Glutamatergic neuron (in vitro differentiated cells): ENCODE measurements around the gene FRMD4A. TPM values are rescaled to one million over a fixed set of nuclear protein-coding genes. Genes with fewer than 3 reads are reported as not detected.

Source experiments
- DNase-seq: peaks from one replicate; pipeline ENCODE4 v3.0.0; 2022
- H3K27ac Mint-ChIP-seq: one replicate; pipeline ENCODE4 v1.8.0; 2020; ENCODE audit warnings: mild to moderate bottlenecking, mixed read lengths, inconsistent platforms; ENCODE audit not compliant: unreplicated experiment
- H3K27me3 Mint-ChIP-seq: one replicate; pipeline ENCODE4 v1.8.0; 2020; ENCODE audit warnings: mild to moderate bottlenecking, moderate library complexity, mixed read lengths, inconsistent platforms; ENCODE audit not compliant: unreplicated experiment
- H3K36me3 Mint-ChIP-seq: one replicate; pipeline ENCODE4 v1.8.0; 2020; ENCODE audit warnings: mild to moderate bottlenecking, mixed read lengths, inconsistent platforms; ENCODE audit not compliant: unreplicated experiment
- H3K4me1 Mint-ChIP-seq: one replicate; pipeline ENCODE4 v1.8.0; 2020; ENCODE audit warnings: mild to moderate bottlenecking, low read depth, mixed read lengths, inconsistent platforms; ENCODE audit not compliant: unreplicated experiment
- H3K4me3 Mint-ChIP-seq: one replicate; pipeline ENCODE4 v1.8.0; 2020; ENCODE audit warnings: mild to moderate bottlenecking, mixed read lengths, inconsistent platforms; ENCODE audit not compliant: unreplicated experiment
- H3K9me3 Mint-ChIP-seq: one replicate; pipeline ENCODE4 v1.8.0; 2020; ENCODE audit warnings: mild to moderate bottlenecking, moderate library complexity, mixed read lengths, inconsistent platforms; ENCODE audit not compliant: unreplicated experiment
- total RNA-seq: library from RNA; stranded (reverse); fragmentation: NEBNext Ultra II Directional; extraction: Animal tissue kit (Norgen Biotek cat#: 25700); gene quantifications from one replicate; pipeline ENCODE4 v1.2.1, GENCODE V29; 2021; ENCODE audit not compliant: unreplicated experiment
- TF ChIP-seq, protein P1 (sequence below): fragments of 200-600 bp; sonication (generic); IDR thresholded peaks from one replicate; pipeline ENCODE4 v1.5.0; 2021; ENCODE audit not compliant: partially characterized antibody, unreplicated experiment

FRMD4A gene
- total RNA-seq, 1 donor from 2014 or later = 70.6 TPM

DNA sequence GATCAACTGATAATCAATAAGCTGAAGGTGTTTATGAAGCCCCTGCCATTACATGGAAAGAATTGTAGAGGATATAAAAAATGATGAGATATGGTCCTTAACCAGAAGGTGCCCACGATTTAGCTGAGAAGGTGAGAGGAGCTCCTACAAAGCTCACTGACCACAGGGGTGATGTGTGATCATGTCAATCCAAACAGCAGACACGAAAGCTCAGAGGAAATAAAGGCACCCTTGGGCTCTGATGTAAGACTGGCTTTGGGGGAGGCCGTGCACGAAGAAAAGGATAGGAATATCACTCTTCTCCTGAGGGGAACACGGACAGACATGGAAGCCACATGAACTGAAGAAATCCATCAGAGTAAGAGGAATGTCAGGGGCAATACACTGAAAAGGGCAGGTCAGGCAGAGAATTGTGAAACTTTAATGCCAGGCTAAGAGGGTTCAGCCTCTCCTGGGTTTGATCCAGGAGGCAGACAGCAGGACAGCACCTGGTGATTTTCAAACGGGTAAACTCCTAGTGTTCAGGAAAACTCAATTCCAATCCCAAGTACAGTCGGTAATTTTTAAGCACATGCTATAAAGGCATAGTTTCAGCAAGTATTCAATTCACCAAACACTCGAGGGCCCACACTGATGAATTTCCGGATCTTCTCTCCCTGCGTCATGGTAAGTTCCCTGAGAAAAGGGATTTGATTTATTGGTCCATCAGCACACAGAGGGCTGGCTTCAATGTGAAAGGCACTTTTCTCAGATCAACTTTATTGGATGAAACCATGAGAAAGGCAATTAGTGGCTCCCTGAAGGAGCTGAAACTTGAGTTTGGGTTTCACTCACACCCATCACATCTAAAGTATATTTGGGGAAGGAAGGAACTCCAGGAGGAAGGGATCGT lies 580.2 kb downstream of the FRMD4A start:
- Mint-ChIP-seq H3K4me1 (peaks cover 13% of the 10 kb centered on the region), H3K27ac (no peak overlapping the region), H3K9me3 (no peaks in the 10 kb centered on the region), H3K36me3 (no peaks in the 10 kb centered on the region), H3K4me3 (no peak overlapping the region), H3K27me3 (peaks cover 7% of the 10 kb centered on the region)
- TF ChIP-seq, protein P1, sequence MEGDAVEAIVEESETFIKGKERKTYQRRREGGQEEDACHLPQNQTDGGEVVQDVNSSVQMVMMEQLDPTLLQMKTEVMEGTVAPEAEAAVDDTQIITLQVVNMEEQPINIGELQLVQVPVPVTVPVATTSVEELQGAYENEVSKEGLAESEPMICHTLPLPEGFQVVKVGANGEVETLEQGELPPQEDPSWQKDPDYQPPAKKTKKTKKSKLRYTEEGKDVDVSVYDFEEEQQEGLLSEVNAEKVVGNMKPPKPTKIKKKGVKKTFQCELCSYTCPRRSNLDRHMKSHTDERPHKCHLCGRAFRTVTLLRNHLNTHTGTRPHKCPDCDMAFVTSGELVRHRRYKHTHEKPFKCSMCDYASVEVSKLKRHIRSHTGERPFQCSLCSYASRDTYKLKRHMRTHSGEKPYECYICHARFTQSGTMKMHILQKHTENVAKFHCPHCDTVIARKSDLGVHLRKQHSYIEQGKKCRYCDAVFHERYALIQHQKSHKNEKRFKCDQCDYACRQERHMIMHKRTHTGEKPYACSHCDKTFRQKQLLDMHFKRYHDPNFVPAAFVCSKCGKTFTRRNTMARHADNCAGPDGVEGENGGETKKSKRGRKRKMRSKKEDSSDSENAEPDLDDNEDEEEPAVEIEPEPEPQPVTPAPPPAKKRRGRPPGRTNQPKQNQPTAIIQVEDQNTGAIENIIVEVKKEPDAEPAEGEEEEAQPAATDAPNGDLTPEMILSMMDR = no peak
- DNase-seq = no peak

DNA sequence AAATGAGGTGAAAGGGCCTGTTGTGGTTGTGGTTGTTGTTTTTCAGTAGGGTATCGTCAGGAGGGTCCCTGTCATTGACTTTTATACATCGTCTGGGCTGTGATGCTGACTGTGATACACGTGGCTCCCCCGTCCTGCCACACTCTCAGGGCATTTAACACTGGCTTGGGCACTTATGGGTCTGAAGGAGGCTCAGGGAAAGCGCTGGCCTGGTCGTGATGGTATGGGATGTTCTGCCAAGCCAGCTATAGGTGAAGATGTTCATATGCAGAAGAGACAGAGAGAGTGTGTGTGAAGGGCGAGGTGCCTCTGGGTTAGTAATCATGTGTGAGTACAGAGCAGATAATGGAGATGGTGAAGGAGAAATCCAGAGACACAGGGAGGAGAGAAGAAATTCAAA lies 585.5 kb downstream of the FRMD4A start:
- no peak overlapping the region for H3K4me3 Mint-ChIP-seq
- TF ChIP-seq, protein P1 = no peak
- DNase-seq = no peak
- no peaks in the 10 kb centered on the region for H3K36me3 Mint-ChIP-seq
- peaks cover 1% of the 10 kb centered on the region for H3K9me3 Mint-ChIP-seq
- H3K27ac Mint-ChIP-seq = peak overlapping the region; percentile 29
- H3K4me1 Mint-ChIP-seq = peaks cover 19% of the 10 kb centered on the region
- peaks cover 7% of the 10 kb centered on the region for H3K27me3 Mint-ChIP-seq

DNA sequence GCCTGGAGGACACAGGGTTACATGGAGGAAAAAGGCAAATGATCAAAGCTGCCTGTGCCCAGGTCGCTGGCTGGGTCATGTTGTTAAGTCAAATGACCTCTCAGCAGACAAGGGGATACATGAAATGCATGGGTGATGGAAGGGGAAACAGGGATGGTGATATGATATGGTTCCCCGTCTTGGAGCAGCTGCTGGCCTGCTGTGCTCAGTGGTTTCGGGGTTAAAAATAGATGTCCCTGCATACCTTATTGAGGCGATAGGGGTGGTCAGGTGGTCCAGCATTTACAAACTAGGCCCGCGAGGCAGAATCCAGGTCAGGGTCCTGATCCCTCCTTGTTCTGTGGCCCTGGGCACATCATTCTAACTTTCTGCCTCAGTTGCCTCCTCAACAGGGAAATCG lies 586.8 kb downstream of the FRMD4A start:
- Mint-ChIP-seq H3K27me3 (peaks cover 3% of the 10 kb centered on the region), H3K27ac (peak overlapping the region; percentile 62), H3K36me3 (no peaks in the 10 kb centered on the region), H3K4me3 (no peak overlapping the region), H3K9me3 (peaks cover 1% of the 10 kb centered on the region), H3K4me1 (peaks cover 19% of the 10 kb centered on the region)
- no peak for DNase-seq
- TF ChIP-seq, protein P1 = no peak

DNA sequence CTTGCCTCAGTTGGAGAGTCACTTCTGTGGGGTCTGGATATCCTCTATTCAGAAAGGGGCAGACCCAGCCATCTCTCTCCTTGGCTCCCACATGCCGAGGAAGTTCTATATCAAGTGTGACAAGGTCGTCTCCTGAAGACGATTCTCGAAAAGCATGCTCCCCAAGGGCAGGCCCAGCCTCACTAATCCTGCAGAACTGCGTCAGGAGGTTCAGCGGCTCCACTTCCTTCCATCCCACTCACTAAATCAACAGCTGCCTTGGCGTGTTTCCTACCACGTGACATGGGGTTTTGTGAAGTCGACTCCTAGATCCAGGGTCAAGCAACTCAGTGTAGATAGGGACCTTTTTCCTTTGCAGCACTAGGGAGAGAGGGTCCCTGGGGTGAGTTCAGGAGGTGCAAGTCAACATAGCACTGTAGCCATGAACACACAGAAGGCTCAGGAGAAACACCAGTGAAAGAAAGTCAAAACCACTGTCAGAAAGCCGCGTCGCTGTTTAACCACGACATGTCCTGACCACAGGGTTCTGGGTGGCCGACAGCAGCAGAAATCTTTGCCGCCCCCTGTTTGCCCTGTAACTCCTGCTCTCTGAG lies 587.5 kb downstream of the FRMD4A start:
- H3K4me1 Mint-ChIP-seq = peaks cover 19% of the 10 kb centered on the region
- peaks cover 1% of the 10 kb centered on the region for H3K9me3 Mint-ChIP-seq
- H3K36me3 Mint-ChIP-seq = no peaks in the 10 kb centered on the region
- H3K27me3 Mint-ChIP-seq = no peaks in the 10 kb centered on the region
- no peak overlapping the region for H3K4me3 Mint-ChIP-seq
- H3K27ac Mint-ChIP-seq = no peak overlapping the region
- TF ChIP-seq, protein P1 = no peak
- no peak for DNase-seq

DNA sequence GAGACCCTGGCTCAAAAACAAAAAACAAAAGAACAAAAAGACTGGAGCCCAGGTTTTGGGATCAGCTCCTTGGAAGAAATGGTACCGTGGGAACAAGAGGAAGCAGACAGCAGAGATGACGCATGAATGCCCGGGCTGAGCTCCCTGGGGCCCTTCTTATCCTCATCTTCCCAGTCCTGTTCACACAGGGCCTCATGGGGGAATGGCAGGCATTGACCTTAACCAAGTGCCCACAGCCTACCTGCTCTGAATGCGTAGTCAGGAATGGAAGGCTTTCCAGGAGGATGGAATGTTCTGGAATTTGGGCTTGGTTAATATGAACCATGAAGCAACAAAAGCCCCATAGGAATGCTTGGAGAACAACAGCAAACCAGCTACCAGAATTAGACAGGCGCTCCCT lies 589.3 kb downstream of the FRMD4A start:
- Mint-ChIP-seq H3K27ac (no peak overlapping the region), H3K9me3 (peaks cover 1% of the 10 kb centered on the region), H3K27me3 (no peaks in the 10 kb centered on the region), H3K4me3 (no peak overlapping the region), H3K36me3 (no peaks in the 10 kb centered on the region), H3K4me1 (peaks cover 22% of the 10 kb centered on the region)
- TF ChIP-seq, protein P1 = no peak
- no peak for DNase-seq
